ENCODE measurements around the gene ZNF483.
"Not testable (repeated sequence)": the region's sequence is repeated elsewhere in the genome, so short reads cannot be mapped to it uniquely, and the experiment has no call there.

The ZNF483 gene

DNA sequence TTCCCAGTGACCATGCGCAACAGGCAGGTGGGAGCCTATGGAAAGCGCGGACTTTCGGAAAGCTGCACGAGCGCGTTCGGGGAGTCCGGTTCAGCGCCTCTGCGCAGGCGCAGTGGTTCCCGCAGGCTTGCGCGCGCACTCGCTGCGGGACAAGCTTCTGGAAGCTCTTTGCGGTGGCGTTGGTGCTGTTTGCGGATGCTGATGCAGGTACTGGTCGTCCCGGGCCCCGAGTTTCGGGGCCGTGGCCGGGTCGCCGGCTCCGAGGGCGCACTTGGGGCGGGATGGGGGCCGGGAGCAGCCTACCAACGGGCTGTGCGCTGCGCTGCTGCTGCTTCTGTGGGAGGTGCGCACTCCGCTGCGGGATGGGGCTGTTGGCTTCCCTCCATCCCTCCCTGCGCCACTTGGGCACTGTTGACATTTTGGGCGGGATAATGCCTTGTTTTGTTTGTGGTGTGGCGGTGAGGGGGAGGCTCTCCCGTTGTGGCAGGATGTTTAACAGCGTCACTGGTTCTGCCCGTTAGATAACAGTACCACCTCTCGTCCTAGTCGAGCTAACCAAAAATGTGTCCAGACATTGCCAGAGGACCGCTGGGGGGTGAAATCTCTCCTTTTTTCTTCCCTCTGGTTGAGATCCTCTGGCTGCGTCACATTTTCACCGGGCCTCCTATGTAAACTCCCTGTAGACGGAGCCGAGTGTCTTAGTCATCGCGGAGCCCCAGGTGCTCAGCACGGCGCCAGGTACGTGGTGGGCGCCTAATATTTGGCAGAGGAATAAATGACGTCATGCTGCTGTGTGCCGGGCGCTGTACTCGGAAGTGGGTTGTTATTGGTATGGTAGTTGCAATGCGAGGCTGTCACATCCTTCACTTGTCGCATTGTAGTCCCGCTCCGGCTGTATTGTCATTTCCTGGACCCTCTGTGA lies at the start of gene ZNF483:
Gene ZNF483, plus strand, starts transcription at position 124 of the 922 bp plus-strand sequence. CDS start 2,217 bp downstream, outside the sequence.
- peak; percentile 61 to 70 for DNase-seq

GRCh38 chr9:111475195-111475594 lies 49.8 kb upstream of the ZNF483 start:
- DNase-seq = no peak

DNA sequence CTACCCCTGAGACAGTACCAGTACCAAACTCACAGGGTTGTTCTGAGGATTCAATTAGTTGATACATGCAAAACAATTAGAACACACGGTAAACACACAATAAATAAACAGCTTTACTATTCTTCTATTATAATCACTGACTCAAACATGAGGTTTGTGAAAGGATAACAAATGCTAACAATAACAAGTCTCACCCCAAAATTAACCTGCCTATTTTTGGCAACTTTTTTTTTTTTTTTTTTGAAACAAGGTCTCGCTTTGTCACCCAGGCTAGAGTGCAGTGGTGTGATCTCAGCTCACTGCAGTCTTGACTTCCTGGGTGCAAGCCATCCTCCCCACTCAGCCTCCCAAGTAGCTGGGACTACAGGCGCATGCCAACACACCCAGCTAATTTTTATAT lies 47.3 kb upstream of the ZNF483 start:
- DNase-seq = no peak

- no peak for DNase-seq
Measured at GRCh38 chr9:111481885-111482636, 42.9 kb upstream of the ZNF483 start.

GRCh38 chr9:111482694-111483438 lies 42.1 kb upstream of the ZNF483 start:
- peak in 1 of 2 experiments; percentile 28 for DNase-seq

DNA sequence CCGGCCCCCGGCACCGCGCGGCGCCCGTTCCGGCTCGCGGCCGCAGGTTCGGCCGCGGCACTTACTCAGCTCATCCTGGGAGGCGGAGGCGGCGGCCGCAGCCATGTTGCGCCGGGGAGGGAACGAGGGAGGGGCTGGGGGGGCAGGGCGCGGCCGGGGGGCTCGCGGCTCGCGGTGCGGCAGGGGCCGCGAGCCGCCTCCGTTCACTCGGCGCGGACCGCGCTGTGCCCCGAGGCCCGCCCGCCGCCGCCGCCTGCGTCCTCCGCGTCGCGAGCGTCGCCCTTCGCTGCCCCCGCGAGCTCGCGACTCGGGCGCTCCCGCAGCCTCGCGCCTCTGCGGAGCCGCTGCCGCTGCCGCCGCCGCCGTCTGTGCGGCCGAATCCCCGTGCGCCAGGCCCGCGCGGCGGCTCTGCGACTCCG lies 41.5 kb upstream of the ZNF483 start:
- DNase-seq = no peak

- DNase-seq = no peak
Measured at GRCh38 chr9:111483858-111484571, 41.0 kb upstream of the ZNF483 start, which contains the start of gene ECPAS. Gene ECPAS (minus strand): TSS chr9:111484383. CDS start chr9:111472918, 11,465 bp downstream.

- DNase-seq = no peak
Measured at GRCh38 chr9:111484572-111484894, 40.4 kb upstream of the ZNF483 start.

- not testable (repeated sequence) for DNase-seq
Measured at GRCh38 chr9:111497196-111497595, 27.8 kb upstream of the ZNF483 start.

DNA sequence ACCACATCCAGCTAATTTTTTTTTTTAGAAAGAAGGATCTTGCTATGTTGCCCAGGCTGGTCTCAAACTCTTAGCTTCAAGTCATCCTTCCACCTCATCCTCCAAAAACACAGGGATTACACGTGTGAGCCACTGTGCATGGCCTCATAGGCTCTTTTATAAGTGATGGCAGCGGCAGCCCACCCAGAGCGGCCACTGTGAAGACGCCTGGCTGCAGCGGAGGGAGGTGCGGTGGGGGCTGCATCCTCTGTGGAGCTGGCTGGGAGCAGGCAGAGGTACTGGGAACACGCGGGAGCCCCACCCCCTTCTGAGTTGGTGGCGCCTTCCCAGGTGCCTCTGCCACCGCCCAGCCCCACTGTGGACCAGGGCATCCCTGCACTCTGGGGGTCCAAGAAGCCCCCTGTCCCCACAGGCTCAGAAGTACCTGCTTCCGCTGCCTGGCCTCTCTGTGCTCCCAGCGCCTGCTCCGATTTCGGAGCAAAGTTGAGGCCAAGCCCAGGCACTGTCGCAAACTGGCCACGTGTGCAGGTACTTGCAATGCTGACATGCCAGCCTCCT lies 23.9 kb upstream of the ZNF483 start:
- DNase-seq = no peak

DNA sequence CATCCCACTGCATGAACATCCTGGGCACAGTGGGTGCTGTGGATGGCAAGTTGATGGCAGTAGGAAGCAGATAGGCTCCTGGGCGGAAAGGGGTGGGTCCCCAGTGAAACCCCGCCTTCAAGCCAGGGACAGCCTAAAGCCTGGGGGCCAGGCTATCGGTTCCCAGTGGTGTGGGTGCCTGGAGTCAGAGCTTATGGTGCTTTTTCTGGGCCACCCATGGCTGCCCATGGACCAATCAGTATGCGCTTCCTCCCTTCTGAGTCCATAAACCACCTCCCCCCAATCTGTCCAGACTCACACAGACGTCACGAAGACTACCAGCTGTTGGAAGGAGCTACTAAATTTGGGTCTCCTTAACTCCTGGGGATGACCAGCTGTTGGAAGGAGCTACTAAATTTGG lies 23.3 kb upstream of the ZNF483 start:
- no peak for DNase-seq

DNA sequence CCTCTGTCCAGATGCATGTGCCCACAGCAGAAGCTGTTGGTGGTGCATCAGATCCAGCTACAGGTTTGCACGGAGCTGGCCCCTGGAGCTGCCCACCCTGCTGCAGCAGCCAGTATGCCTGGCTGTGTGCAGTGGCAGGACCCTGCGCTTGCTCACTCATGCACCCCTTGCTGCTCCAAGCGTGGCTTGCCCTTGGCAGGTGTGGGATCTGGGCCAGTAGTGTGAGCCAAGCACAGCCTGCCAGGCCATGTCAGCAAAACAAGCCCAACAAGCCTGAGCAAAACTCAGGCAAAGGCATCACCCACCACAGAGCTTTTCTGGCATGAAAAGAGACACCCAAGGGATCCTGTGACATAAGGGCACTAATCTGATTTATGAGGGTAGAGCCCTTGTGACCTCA lies 22.5 kb upstream of the ZNF483 start:
- no peak for DNase-seq

- DNase-seq = not testable (repeated sequence)
Measured at GRCh38 chr9:111511581-111511980, 13.4 kb upstream of the ZNF483 start.

DNA sequence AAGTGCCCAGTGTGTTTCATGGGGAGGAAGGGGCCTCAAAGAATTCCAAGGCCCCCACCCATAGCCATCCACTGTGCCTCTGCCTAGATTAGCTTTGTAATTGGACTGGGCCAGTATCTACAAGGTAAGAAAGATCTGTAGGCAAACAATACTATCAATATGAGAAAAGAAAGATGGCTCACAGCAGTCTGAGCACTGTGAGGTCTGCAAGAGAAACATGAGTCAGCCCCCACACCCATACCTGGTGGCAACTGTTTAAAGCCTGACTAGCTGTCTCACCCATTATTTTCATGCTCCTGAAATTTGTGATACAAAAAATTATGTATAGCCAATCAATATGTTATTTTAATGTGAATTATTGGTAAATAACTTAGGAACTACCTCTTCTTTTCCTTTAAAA lies 10.0 kb upstream of the ZNF483 start:
- DNase-seq = no peak

- DNase-seq = no peak
Measured at GRCh38 chr9:111516061-111516465, 8.9 kb upstream of the ZNF483 start.

GRCh38 chr9:111524731-111525055 lies 286 bp upstream of the ZNF483 start:
- no peak for DNase-seq

DNA sequence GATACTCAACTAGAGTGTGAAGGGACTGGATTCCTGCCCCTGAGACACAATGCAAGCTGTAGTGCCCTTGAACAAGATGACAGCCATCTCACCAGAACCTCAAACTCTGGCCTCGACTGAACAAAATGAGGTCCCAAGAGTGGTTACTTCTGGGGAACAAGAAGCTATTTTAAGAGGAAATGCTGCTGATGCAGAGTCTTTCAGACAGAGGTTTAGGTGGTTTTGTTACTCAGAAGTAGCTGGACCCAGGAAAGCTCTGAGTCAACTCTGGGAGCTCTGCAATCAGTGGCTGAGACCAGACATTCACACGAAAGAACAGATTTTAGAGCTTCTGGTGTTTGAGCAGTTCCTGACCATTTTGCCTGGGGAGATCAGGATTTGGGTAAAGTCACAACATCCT lies 2.4 kb downstream of the ZNF483 start:
- no peak for DNase-seq

GRCh38 chr9:111529787-111530186 lies 4.8 kb downstream of the ZNF483 start:
- no peak for DNase-seq

GRCh38 chr9:111531716-111532115 lies 6.7 kb downstream of the ZNF483 start:
- DNase-seq = no peak

GRCh38 chr9:111533099-111533790 lies 8.3 kb downstream of the ZNF483 start:
- no peak for DNase-seq

DNA sequence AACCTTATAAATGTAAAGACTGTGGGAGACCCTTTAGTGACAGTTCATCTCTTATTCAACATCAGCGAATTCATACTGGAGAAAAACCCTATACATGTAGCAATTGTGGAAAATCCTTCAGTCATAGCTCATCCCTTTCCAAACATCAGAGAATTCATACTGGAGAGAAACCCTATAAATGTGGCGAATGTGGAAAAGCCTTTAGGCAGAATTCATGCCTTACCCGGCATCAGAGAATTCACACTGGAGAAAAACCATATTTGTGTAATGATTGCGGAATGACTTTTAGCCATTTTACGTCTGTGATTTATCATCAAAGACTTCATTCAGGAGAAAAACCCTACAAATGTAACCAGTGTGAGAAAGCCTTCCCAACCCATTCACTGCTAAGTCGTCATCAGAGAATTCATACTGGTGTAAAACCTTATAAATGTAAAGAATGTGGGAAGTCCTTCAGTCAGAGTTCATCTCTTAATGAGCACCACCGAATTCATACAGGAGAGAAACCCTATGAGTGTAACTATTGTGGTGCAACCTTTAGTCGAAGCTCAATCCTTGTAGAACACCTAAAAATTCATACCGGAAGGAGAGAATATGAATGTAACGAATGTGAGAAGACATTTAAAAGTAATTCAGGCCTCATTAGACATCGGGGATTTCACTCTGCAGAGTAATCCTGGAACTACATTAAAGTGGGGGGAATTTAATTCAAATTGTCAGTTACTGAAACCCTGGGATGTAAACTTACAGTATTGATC lies 17.7 kb downstream of the ZNF483 start:
- no peak for DNase-seq

Data from cerebellar nuclear complex (tissue), 1 donor.